Stimulated activated CD4-positive, alpha-beta T cell treated with anti-CD3 and anti-CD28 coated beads, Interleukin-4, amount 100 ng/mL, for 24 hours (primary cell): ENCODE results near the gene ARFIP1.
A peak's percentile ranks its signal among the peaks of the same experiment; 100 is the strongest.

ENCODE experiments used
- DNase-seq: peaks from one replicate; pipeline ENCODE4 v3.0.0-alpha.2; 2020

The ARFIP1 gene

DNA sequence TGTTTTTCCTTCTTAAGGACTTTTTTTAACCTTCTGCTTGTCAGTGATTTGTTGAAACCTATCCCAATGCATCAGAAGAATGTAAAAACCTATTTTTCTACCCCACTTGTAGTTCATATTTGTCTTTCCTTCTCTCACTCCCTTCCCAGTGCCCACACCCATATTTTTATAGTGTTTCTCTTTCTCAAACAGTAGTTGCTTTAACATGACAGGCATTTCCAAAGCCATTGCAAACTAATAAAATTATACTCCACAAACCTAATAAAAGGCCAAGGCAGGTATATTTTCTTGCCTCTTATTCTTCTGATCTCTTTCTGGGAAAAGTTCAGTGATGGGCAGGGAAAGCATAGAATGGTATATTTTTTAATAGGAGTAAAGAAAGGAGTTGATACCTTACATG, 120.6 kb downstream of the ARFIP1 start:
- no peak for DNase-seq

DNA sequence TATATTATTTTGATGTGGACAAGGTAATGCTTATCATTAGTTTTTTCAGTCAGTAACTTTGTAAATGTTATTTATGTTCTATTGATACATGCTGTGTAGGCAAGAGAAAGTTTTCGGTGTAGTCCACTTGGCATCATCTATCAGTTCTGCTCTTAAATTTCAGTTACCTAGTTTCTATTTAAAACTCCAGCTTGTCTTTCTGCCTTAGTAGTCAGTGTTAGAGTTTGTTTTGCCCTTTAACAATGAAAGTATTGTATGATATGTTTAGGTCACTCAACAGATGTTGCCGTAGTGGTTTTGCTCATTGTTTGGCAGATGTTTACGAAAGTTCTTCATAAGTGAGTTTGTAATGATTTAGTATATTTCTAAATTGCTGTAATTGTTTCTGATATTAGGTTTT, 121.5 kb downstream of the ARFIP1 start:
- DNase-seq = no peak

DNA sequence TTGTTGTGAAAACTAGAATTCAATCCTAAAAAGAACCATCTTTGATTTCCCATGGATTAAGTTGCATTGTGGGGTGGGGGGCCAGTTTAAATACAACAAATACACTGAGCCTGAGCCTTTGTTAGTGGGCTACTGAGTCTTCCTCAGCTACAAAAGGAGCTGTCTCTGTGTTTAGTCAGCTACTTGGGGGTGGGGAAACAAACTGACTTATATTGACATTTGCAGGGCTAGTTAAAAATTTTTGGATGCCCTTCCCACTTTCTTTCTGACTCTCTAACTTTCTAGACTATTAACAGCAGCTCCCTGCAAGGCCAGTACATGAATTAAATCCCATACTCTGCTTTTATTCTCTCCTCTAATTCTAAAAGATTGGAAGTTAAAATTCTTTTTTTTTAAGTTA, 123.9 kb downstream of the ARFIP1 start:
- DNase-seq = no peak

DNA sequence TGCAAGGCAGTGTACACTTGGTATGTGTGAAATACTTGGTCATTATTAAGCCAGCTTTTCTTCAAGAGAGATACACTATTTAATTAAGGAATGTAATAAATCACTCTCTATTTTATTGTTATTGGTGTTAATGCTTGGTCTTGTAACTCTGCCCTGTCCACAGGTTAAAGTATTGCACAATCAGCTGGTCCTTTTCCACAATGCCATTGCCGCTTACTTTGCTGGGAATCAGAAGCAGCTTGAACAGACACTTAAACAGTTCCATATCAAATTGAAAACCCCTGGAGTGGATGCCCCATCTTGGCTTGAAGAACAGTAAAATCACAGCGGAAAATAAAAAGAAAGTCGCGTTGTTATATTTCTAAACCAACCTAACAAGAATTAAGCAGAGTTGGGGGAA, 130.1 kb downstream of the ARFIP1 start:
- no peak for DNase-seq

DNA sequence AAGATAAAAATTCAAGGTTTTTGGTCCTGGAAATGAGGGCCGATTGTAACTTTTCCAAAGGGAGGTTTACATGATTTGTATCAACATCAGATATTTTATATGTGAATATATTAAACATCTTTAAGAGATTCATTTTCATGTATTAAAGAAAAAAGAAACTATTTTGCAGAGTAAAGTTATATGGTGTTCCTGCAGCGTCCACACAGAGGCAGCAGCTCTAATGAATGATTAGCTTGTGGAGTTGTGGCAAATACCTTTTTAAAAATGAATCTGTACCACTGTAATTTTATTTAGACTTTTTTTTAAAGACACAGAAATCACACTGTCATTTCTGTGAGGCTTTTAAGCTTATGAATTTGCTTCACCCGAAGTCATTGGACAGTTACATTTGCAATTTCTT, 130.8 kb downstream of the ARFIP1 start:
- DNase-seq = no peak

DNA sequence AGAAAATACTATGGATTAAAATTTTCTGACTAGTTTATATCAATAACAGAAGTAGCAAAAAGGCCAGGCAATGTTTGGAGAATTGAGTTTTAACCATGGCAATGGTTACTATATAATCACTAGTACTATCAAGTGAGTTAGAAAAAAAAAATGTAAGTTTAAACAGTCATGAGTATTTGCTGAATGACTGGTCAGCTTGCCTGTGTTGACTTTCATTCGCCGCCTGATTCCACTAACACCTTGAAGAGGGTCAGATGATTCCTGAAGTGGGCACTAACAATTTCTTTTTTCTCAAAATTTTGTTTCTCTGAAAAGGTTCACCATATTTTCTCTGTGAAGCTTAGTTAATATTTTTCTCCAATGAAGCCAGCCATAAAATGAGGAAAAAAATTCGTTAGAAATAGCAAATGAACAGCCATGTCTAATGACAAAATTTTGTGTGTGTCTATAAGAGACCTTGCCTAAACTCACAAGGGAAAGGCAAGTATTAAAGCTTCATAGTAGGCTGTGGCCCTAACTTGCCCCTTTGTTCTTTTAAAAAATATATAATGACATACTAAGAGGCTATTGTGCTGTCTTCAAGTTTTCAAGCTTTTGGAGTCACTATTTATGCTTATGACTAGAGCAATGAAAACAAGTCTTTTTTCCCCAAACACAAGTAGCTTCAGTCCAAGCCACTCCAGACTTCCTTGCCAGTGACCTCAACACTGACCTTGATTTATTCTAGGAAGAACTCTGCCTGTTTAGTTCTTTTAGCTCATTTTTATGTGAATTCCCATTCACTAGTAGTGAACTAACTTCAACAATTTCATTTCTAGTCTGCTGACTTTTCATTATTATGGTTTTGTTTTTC, 138.0 kb downstream of the ARFIP1 start:
- no peak for DNase-seq

DNA sequence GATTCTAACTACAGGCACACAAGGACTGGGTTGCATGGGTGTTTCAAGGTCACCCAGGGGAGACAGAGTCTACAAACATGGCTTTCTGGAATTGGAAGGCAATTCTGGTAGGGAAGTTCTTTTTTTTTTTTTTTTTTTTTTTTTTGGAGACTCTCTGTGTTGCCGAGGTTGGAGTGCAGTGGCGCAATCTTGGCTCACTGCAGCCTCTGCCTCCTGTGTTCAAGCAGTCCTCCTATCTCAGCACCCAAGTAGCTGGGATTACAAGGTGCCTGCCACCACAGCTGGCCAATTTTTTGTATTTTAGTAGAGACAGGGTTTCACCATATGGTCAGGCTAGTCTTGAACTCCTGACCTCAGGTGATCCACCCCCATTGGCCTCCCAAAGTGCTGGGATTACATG, 140.1 kb downstream of the ARFIP1 start:
- no peak for DNase-seq

DNA sequence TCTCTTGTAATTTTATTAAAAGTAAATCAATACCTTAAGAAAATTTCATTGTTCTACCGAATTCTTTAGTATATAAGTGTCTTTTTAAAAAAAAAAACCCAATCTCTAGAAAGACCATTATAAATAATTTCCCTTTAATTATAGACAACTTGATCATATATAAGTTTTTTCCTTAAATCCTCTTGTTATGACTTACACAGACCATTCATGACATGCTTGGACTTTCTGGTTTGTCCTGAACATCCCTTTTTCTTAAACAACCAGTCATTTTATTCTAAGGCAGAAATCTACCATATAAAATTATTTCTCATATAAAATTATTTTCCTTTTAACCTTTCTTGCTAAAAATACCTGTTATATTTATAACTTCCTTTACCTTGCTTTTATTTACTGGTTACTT, 141.0 kb downstream of the ARFIP1 start:
- DNase-seq = no peak

DNA sequence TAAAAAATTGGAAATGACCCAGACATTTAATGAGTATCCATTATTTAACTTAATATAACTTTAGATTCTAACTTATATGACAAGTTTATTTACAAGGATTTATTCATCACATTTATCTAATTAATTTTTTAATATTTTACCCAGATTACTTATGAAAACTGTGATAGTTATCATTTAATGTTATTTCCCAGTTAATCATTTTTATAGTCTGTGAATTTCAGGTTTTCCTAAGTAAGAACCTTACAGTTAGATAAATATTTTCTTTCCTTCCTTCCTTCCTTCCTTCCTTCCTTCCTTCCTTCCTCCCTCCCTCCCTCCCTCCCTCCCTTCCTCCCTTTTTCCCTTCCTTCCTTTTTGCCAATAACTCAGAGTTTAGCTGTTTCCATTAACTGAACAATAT, 141.5 kb downstream of the ARFIP1 start:
- no peak for DNase-seq

DNA sequence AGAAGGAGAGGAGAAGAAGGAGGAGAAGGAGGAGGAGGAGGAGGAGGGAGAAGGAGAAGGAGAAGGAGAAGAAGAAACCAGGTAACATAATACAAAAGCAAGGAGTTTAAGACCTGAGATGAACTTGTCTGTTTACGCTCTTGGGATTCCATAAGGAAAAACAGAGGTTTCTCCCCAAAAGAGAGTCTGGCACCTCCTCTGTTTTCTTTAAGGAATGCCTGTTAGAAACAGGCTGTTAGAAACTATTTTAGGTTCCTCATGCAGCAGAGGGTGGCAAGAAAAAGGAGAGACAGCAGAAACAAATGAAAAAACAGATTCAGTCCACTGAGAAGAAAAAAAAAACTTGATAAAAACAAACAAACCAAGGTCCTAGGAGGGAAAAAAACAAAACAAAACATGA, 146.1 kb downstream of the ARFIP1 start:
- no peak for DNase-seq

DNA sequence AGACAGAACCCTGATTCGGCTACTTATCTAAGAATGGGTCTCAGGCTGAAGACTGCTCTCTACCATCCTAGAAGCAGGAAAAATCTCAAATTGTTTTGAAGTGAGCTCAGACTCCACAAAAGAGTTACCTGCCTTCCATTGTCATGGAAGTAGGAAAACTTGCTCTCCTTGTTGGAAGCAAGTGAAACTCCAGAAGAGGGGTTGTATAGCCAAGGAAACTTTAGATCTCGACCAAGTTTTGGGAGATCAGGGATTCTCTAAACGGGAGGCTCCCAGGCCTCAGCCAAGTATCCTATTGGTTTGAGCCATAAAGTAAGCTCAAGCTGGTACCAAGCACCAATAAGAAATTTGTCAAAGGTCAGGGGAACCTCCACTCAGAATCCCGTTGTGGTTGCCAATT, 147.2 kb downstream of the ARFIP1 start:
- no peak for DNase-seq

DNA sequence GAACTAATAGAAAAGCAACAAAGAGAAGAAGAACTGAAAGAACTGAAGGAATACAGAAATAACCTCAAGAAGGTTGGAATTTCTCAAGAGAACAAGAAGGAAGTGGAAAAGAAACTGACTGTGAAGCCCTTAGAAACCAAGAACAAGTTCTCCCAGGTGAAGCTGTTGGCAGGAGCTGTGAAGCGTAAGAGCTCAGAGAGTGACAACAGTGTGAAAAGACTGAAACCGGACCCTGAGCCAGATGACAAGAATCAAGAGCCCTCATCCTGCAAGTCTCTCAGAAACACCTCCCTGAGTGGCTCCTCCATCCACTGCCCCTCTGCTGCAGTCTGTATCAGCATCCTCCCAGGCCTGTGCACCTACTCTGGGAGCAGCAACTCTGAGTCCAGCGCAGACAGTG, 148.0 kb downstream of the ARFIP1 start:
- no peak for DNase-seq

DNA sequence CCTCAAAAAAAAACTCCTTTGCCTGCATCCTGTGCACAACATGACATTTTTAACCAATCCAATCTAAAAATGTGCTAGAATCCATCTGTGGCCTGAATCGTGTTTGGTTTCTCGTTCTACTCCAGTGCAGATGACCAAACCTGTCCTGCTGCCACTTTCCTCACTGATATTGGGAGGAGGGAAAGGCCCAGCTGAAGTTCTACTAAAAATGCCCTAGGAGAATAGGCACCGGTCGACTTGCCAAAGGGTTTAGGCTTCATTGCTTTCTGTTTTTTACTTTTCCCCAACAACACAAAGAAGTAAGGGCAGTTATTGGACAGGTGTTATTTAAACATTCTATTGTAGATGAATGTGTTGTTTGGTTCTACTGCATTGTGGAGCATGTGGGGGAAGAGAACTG, 148.5 kb downstream of the ARFIP1 start:
- no peak for DNase-seq

DNA sequence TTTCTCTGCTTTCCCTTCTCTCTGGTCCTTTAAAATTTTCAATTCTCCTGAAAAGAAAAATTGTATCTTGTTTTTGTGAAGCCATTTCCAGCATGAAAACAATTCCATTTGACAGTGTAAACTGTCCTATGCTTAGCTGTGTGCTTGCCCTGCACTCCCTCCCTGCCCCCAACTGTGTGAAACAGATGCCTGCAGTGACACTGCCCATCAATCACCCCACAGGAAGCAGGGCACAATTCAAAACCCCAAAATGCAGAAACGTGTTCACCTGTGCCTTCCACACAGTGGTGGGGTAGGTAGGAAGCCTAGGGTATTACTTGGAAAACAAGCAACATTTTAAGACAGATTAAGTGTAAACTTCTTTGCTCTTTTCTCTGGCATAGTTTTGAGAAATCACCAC, 150.1 kb downstream of the ARFIP1 start:
- DNase-seq = no peak

DNA sequence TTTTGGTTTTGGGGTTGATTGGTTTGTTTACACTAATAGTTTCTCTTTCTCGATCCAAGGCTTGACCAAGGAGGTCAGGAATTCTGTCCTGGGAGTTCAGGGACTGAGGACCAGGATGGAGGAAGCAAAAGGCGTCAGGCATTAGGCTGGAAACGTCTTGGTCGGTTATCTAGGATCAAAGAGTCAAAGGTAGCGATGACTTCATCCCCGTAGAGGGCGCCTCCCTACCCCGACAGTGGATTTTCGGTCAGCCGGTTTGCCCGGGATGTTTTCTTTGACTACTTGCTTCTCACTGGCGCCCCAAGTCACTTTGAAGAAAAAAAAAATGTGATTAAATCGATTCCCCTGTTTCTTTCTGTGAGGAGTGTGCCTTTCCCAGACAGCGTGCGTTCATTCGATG, 155.4 kb downstream of the ARFIP1 start:
- no peak for DNase-seq

DNA sequence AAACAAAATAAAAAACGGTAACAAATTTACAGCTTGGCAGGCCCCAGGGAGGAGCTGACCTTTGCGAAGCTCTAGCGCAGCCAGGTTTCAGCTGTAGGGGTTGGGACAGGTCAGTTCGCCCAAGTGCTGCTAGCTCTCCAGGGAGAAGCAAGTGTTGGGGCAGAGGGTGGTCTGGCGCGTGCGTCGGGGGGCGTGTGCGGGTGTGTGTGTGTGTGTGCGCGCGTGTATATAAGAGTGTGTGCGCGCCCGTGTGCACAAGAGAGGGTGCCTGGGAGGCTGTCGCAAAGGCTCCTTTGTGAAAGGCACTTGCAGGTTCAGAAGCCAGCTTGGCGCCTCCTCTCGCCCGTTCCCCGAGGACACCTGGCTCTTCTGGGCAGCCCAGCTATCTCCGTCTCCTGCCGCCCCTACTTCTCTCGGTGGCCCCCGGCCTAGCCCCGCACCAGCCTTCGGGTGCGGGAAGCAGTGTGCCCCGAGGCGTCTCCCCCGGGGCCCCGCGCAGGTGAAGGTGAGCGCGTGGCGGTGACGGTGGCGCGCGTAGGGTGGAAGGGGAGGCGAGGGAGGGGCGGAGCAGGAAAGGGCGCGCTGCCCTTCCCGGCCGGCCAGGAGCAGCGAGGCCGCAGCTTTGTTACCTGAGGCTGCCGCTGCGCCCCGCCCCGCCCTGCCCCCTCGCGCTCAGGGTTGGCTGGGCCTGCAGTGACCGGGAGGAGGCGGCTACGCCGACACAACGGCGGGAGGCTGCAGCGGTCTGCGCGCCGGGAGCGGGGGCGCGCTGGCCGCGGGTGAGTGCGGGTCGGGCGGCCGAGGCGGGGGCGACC, 156.1 kb downstream of the ARFIP1 start, which contains the start of gene FHDC1:
FHDC1 (plus strand) TSS at position 693 of the 815 bp plus-strand sequence. CDS start 6,735 bp downstream, outside the sequence.
- no peak for DNase-seq

DNA sequence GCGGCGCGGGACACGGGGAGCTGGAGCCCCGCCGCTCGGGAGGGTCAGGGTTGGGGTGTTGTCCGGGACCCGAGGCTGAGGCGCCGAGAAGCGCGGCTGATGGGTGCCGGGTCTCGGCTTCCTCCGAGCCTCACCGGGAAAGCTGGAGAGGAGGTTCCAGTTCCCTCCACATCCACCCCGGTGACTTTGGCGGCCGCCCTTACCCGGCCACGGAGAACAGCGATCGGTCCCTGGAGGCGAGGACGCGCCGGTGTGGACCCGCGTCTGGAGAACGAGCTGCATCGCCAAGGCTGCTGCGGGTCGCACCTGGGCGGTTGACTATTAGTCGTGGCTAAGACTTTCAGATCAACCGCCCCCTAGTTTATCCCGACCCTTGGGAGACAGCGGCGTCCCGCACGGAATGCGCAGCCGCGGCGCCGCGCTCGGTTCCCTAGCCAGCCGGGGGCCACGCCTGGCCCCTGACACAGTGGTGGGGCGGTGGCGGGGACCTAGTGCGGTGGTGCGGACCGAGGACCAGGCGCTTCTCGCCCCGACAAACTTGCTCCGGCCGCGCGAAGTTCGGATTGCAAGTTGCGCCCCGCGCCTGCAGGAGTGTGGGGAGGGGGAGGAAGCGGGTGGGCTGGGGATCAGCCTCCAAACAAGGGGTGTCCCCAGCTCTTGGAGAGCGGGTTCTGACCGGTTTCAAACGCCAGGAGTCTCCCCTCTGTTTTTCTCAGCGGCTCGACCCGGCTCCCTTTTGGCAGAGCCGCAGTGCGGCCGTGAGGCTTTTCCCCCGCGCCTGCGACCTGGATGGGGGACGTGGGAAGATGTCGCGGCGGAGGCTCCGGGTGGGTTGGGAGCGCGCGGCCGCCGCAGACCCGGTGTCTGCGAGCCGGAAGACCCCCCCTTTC, 156.9 kb downstream of the ARFIP1 start:
- no peak for DNase-seq

DNA sequence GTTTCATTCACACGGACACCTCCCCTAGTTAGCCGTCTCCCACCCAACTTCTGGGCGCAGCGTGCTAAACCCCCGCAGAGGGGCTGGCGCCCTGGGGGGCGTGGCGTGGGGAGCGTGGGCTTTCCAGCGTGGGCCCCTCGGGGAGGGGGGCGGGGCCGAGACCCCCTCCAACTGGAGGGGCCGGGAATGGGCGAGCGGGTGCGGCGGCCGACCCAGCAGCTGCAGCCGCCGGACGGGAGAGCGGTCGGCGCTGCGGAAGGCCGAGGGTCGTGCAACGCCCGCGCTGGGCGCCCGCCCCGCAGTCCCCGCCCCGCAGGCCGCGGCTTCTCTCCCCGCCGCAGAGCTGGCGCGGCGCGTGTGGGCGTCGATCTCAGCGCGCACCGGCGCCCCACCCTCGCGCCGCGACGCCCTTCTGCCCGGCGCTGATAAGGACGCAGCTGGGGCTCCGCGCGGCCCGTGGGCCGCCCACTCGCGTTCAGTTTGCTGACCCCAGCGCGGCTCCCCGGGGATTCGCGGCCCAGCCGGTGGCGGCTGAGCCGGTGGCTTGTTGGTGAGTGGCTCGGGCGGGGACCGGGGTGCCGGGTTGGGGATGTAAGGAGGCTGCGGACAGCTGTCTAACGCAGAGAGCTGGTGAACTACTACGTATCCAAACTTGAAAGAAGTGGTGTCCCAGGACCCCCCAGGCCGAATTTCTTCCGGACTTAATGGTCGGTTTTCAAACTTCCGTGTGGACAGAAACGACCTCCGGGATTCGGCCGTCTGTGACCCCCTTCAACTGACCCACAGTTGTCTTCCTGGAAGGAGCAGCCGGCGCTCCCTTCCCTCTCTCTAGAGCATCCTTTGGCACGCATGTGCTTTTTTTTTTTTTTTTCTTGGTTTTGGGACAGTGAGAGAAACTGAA, 157.8 kb downstream of the ARFIP1 start:
- peak; percentile 10 for DNase-seq

DNA sequence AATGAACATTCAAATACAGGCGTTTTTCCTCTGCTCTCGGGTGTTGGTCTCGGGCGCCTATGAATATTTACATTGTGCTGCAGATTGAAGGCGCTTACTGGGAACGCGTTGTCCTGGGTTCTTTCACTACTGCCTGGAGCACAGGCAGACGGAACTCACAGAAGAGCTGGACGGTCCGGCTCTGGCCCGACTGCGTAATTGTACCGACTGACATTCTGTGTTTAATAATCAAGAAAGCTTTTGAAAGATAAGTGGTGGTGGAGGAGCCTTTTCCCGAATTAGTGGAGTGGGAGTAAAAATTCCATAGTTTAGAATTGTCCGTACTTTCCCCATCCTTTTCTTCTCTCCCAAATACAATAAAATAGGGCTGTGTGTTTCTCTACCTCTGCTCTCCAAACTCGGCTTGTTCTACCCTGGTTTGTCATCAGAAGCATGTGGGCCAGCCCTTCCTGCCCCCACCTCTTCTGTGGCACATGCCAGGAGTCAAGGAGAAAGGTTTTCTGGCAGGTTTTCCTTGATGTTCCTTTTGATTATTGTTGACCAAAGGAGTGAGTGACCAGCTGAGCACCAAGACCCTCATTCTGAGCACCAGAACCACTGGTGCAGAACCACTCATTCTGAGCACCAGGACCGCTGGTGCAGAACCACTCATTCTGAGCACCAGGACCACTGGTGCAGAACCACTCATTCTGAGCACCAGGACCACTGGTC, 158.6 kb downstream of the ARFIP1 start:
- no peak for DNase-seq

DNA sequence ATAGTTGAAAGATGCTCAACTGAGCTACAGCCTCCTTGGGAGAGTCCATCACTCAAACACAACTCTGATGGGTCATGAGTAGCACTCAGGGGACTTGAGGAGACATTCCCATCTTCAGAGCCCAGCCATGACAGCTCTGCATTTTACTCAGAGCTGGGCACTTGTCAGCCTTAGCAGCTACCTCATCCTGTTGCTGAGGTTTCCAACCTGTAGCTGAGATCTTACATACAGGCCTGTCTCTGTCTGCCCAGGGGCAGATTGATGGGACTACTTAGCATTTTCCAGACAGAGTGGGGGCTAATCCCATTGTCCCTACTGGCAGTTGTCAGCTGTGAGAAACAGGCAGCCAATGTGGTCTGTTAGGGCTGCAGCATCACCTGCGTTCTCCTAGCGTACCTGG, 159.9 kb downstream of the ARFIP1 start:
- no peak for DNase-seq

DNA sequence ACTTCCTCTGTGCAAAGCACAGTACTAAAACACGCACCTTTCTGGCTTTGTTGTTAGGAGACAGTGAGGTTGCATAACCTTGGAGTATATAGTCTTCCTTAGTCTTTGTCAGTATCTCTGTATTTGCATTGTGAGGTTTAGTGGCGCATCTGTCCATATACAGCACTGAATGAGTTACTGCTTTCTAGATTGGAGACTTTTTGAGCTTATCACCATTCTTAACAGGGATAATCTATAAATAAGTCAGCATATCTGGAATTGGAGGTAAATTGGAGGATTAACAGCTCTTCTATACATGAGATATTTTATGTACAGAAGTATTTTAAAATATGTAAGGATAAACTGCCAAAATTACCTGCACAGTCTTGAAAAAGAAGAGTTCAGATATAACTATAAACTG, 160.7 kb downstream of the ARFIP1 start:
- DNase-seq = no peak
